Testis (tissue), 2 donors: ENCODE data around the gene PLAAT3.

ENCODE experiments used
- CTCF ChIP-seq, 3 experiments: fragments of 450-650 bp in 2 of 3; fragments of 200-600 bp in 1 of 3; sonication (generic) in 1 of 3; IDR thresholded peaks; one replicate each; pipeline ENCODE4 v1.5.1; 2016 to 2019; ENCODE audit warnings: antibody characterized with exemption in 3 of 3, mild to moderate bottlenecking in 2 of 3, moderate library complexity in 1 of 3
- POLR2A ChIP-seq: fragments of 450-650 bp; IDR thresholded peaks from one replicate; pipeline ENCODE4 v1.6.1; 2017; ENCODE audit warnings: antibody characterized with exemption, mild to moderate bottlenecking, moderate library complexity

- TF ChIP-seq CTCF (IDR thresholded peaks at IDR 0.05) (no peak), POLR2A (no peak)
Observed at GRCh38 chr11:63563201-63564055, 50.8 kb downstream of the PLAAT3 start, which contains the start of gene PLAAT2.
